Neutrophil (primary cell): ENCODE measurements around the gene TMEM106A.
"Not testable (repeated sequence)": the region's sequence is repeated elsewhere in the genome, so short reads cannot be mapped to it uniquely, and the experiment has no call there.

ENCODE experiments used
- H3K27ac ChIP-seq: fragments of 200-600 bp; sonication (generic); 2 replicates; pipeline ENCODE4 v1.5.1; 2016; ENCODE audit warnings: mild to moderate bottlenecking, moderate library complexity
- H3K27me3 ChIP-seq: fragments of 200-600 bp; sonication (generic); 2 replicates; pipeline ENCODE4 v1.6.0; 2016; ENCODE audit warnings: mild to moderate bottlenecking
- H3K36me3 ChIP-seq: fragments of 200-600 bp; sonication (generic); 2 replicates; pipeline ENCODE4 v1.5.1; 2017
- H3K4me1 ChIP-seq, 2 experiments: fragments of 200-600 bp in 1 of 2; sonication (generic) in 1 of 2; 1 replicate in 1 of 2; 2 replicates in 1 of 2; pipeline versions ENCODE4 v1.5.1 to v1.6.1; 2013 to 2016; ENCODE audit warnings: low read depth in 1 of 2, low read length in 1 of 2, mild to moderate bottlenecking in 1 of 2, moderate library complexity in 1 of 2; ENCODE audit not compliant: control insufficient read depth in 1 of 2, insufficient read depth in 1 of 2
- H3K4me3 ChIP-seq, 2 experiments: fragments of 200-600 bp in 1 of 2; sonication (generic) in 1 of 2; 1 replicate in 1 of 2; 2 replicates in 1 of 2; pipeline ENCODE4 v1.5.1; 2013 to 2016; ENCODE audit warnings: low read depth in 1 of 2, low read length in 1 of 2, mild to moderate bottlenecking in 1 of 2, moderate library complexity in 1 of 2
- H3K9me3 ChIP-seq: fragments of 200-600 bp; sonication (generic); 2 replicates; pipeline ENCODE4 v1.5.1; 2016
- CTCF ChIP-seq: fragments of 200-600 bp; sonication (generic); IDR thresholded peaks from 2 replicates; pipeline ENCODE4 v1.5.1; 2016; ENCODE audit warnings: antibody characterized with exemption

TMEM106A gene

GRCh38 chr17:43171586-43172487 lies 39.8 kb upstream of the TMEM106A start:
- no peaks in the 10 kb centered on the region for H3K9me3 ChIP-seq

GRCh38 chr17:43175213-43176118 lies 36.2 kb upstream of the TMEM106A start:
- Histone ChIP-seq H3K4me3 (no peak overlapping the region), H3K27ac (peak overlapping the region; percentile 38)
- TF ChIP-seq CTCF, result no peak

More at GRCh38 chr17:43171586-43172487, 39.8 kb upstream of the TMEM106A start:
- Histone ChIP-seq H3K4me3 (peak overlapping the region; percentile 75 to 86), H3K27ac (peak overlapping the region; percentile 95), H3K27me3 (no peaks in the 10 kb centered on the region), H3K36me3 (peaks cover 16% of the 10 kb centered on the region), H3K4me1 (peaks cover 41 to 44% of the 10 kb centered on the region in 2 experiments)
- peak; percentile 6 for TF ChIP-seq CTCF

GRCh38 chr17:43176119-43176570 lies 35.5 kb upstream of the TMEM106A start:
- no peaks in the 10 kb centered on the region for H3K9me3 ChIP-seq
- peak overlapping the region; percentile 38 for H3K27ac ChIP-seq
- peaks cover 23 to 25% of the 10 kb centered on the region in 2 experiments for H3K4me1 ChIP-seq
- peaks cover 57% of the 10 kb centered on the region for H3K36me3 ChIP-seq
- TF ChIP-seq CTCF, result no peak
- H3K4me3 ChIP-seq, result no peak overlapping the region
- no peaks in the 10 kb centered on the region for H3K27me3 ChIP-seq

More at GRCh38 chr17:43175213-43176118, 36.2 kb upstream of the TMEM106A start:
- H3K4me1 ChIP-seq, result peaks cover 27 to 30% of the 10 kb centered on the region in 2 experiments
- no peaks in the 10 kb centered on the region for H3K27me3 ChIP-seq
- H3K9me3 ChIP-seq, result no peaks in the 10 kb centered on the region
- H3K36me3 ChIP-seq, result peaks cover 50% of the 10 kb centered on the region

GRCh38 chr17:43183921-43184320 lies 27.8 kb upstream of the TMEM106A start:
- Histone ChIP-seq H3K27ac (no peak overlapping the region), H3K9me3 (no peaks in the 10 kb centered on the region), H3K4me1 (no peaks in the 10 kb centered on the region), H3K36me3 (peaks cover 94% of the 10 kb centered on the region), H3K4me3 (no peak overlapping the region), H3K27me3 (no peaks in the 10 kb centered on the region)
- no peak for TF ChIP-seq CTCF

- H3K36me3 ChIP-seq, result peaks cover 94% of the 10 kb centered on the region
Measured at GRCh38 chr17:43186656-43187055, 25.0 kb upstream of the TMEM106A start.

More at GRCh38 chr17:43186656-43187055, 25.0 kb upstream of the TMEM106A start:
- H3K27me3 ChIP-seq, H3K4me3 ChIP-seq, H3K27ac ChIP-seq, H3K9me3 ChIP-seq, H3K4me1 ChIP-seq: not testable (repeated sequence)
